Activated CD4-positive, alpha-beta memory T cell treated with anti-CD3 and anti-CD28 coated beads, Interleukin-2, amount 10 ng/mL, durations not matched to agents 7 days and 5 days (primary cell): ENCODE results near the gene RSPH1. TPM values are rescaled to one million over a fixed set of nuclear protein-coding genes. Genes with fewer than 3 reads are reported as not detected.

ENCODE experiments used
- CTCF ChIA-PET: fragments of 350-600 bp; sonication (Branson Sonifier 250); formaldehyde crosslinking; loops from one replicate; lab custom pipeline; 2021; ENCODE audit warnings: antibody characterized with exemption, inconsistent platforms; lab: Charles Lee
- POLR2A ChIA-PET: fragments of 350-600 bp; sonication (Branson Sonifier 250); formaldehyde crosslinking; loops from one replicate; lab custom pipeline; 2021; ENCODE audit warnings: antibody characterized with exemption; lab: Charles Lee
- DNase-seq: peaks from one replicate; pipeline ENCODE4 v3.0.0-alpha.2; 2020
- H3K27ac Mint-ChIP-seq: one replicate; pipeline ENCODE4 v1.8.0; 2021; ENCODE audit warnings: mild to moderate bottlenecking, mixed read lengths
- H3K27me3 Mint-ChIP-seq: one replicate; pipeline ENCODE4 v1.8.0; 2021; ENCODE audit warnings: mixed read lengths
- H3K36me3 Mint-ChIP-seq: one replicate; pipeline ENCODE4 v1.8.0; 2021; ENCODE audit warnings: low read depth, mixed read lengths
- H3K4me1 Mint-ChIP-seq: one replicate; pipeline ENCODE4 v1.8.0; 2021; ENCODE audit warnings: mixed read lengths
- H3K4me3 Mint-ChIP-seq: one replicate; pipeline ENCODE4 v1.8.0; 2021; ENCODE audit warnings: mild to moderate bottlenecking, mixed read lengths
- H3K9me3 Mint-ChIP-seq: one replicate; pipeline ENCODE4 v1.8.0; 2021; ENCODE audit warnings: mixed read lengths
- total RNA-seq, 2 experiments: library from RNA; stranded (reverse); gene quantifications; one replicate each; pipeline ENCODE4 v1.2.3, GENCODE V29; 2021

RSPH1 gene
- total RNA-seq, 2 experiments from 2014 or later = not detected

- CTCF ChIA-PET = interaction anchor here (0.9 to 3.0 kb wide), 2 partner anchors 9 to 218 kb away, joined by 3 to 11 read pairs; no protein-coding TSS in a partner anchor
- POLR2A ChIA-PET = interaction anchor here (0.5 to 2.2 kb wide), 9 partner anchors 9 to 289 kb away, joined by 3 to 27 read pairs (median 5); partner anchors contain the start of gene SLC37A1
- H3K27me3 Mint-ChIP-seq = peaks cover 6% of the 10 kb centered on the region
- H3K27ac Mint-ChIP-seq = peak overlapping the region; percentile 88
- no peaks in the 10 kb centered on the region for H3K9me3 Mint-ChIP-seq
- peaks cover 21% of the 10 kb centered on the region for H3K36me3 Mint-ChIP-seq
- peaks cover 41% of the 10 kb centered on the region for H3K4me1 Mint-ChIP-seq
- peak overlapping the region; percentile 71 for H3K4me3 Mint-ChIP-seq
- peak; percentile 58 for DNase-seq
These were observed 31.6 kb upstream of the RSPH1 start for GRCh38 chr21:42527489-42528158.

- no peak for DNase-seq
- Mint-ChIP-seq H3K36me3 (peaks cover 22% of the 10 kb centered on the region), H3K4me3 (no peak overlapping the region), H3K27ac (peak overlapping the region; percentile 88), H3K9me3 (no peaks in the 10 kb centered on the region), H3K4me1 (peaks cover 41% of the 10 kb centered on the region), H3K27me3 (peaks cover 6% of the 10 kb centered on the region)
- ChIA-PET CTCF (interaction anchor here (3.0 kb wide), 1 partner anchor 9 kb away, joined by 11 read pairs; no protein-coding TSS in a partner anchor), POLR2A (interaction anchor here (0.5 to 2.2 kb wide), 9 partner anchors 9 to 288 kb away, joined by 3 to 27 read pairs (median 5); partner anchors contain the start of gene SLC37A1)
These were observed 31.1 kb upstream of the RSPH1 start for GRCh38 chr21:42527127-42527488.

GRCh38 chr21:42526379-42526727 is 30.3 kb upstream of the RSPH1 start:
- peaks cover 41% of the 10 kb centered on the region for H3K4me1 Mint-ChIP-seq
- H3K27ac Mint-ChIP-seq = no peak overlapping the region
- H3K36me3 Mint-ChIP-seq = peaks cover 26% of the 10 kb centered on the region

GRCh38 chr21:42525676-42526378 is 29.8 kb upstream of the RSPH1 start:
- Mint-ChIP-seq H3K4me1 (peaks cover 41% of the 10 kb centered on the region), H3K27ac (no peak overlapping the region), H3K27me3 (peaks cover 6% of the 10 kb centered on the region), H3K4me3 (no peak overlapping the region), H3K36me3 (peaks cover 25% of the 10 kb centered on the region), H3K9me3 (no peaks in the 10 kb centered on the region)
- ChIA-PET CTCF (no interaction called here), POLR2A (interaction anchor here (1.0 to 2.2 kb wide), 3 partner anchors 11 to 287 kb away, joined by 3 to 6 read pairs (median 4); no protein-coding TSS in a partner anchor)
- DNase-seq = no peak

More at GRCh38 chr21:42526379-42526727, 30.3 kb upstream of the RSPH1 start:
- H3K9me3 Mint-ChIP-seq = no peaks in the 10 kb centered on the region
- CTCF ChIA-PET = interaction anchor here (3.0 kb wide), 1 partner anchor 10 kb away, joined by 11 read pairs; no protein-coding TSS in a partner anchor
- no peak for DNase-seq
- no peak overlapping the region for H3K4me3 Mint-ChIP-seq
- H3K27me3 Mint-ChIP-seq = peaks cover 6% of the 10 kb centered on the region
- POLR2A ChIA-PET = interaction anchor here (1.4 to 2.2 kb wide), 3 partner anchors 10 to 288 kb away, joined by 3 to 6 read pairs (median 3); no protein-coding TSS in a partner anchor

GRCh38 chr21:42525029-42525581 is 29.1 kb upstream of the RSPH1 start:
- CTCF ChIA-PET = no interaction called here
- no peak for DNase-seq
- H3K4me1 Mint-ChIP-seq = peaks cover 38% of the 10 kb centered on the region
- no peak overlapping the region for H3K4me3 Mint-ChIP-seq
- POLR2A ChIA-PET = interaction anchor here (1.0 kb wide), 1 partner anchor 11 kb away, joined by 4 read pairs; no protein-coding TSS in a partner anchor
- no peak overlapping the region for H3K27ac Mint-ChIP-seq
- H3K36me3 Mint-ChIP-seq = peaks cover 29% of the 10 kb centered on the region
- no peaks in the 10 kb centered on the region for H3K9me3 Mint-ChIP-seq
- H3K27me3 Mint-ChIP-seq = peaks cover 3% of the 10 kb centered on the region

- Mint-ChIP-seq H3K9me3 (no peaks in the 10 kb centered on the region), H3K27ac (no peak overlapping the region), H3K4me3 (no peak overlapping the region), H3K27me3 (peaks cover 3% of the 10 kb centered on the region), H3K36me3 (peaks cover 33% of the 10 kb centered on the region), H3K4me1 (peaks cover 33% of the 10 kb centered on the region)
- ChIA-PET POLR2A (interaction anchor here (0.7 to 1.0 kb wide), 2 partner anchors 10 kb away, joined by 3 to 4 read pairs; no protein-coding TSS in a partner anchor), CTCF (no interaction called here)
- no peak for DNase-seq
These were observed 28.5 kb upstream of the RSPH1 start for GRCh38 chr21:42524341-42525028.

- DNase-seq = no peak
- peaks cover 39% of the 10 kb centered on the region for H3K36me3 Mint-ChIP-seq
- H3K9me3 Mint-ChIP-seq = no peaks in the 10 kb centered on the region
- H3K4me1 Mint-ChIP-seq = peaks cover 31% of the 10 kb centered on the region
- H3K27me3 Mint-ChIP-seq = peaks cover 3% of the 10 kb centered on the region
- ChIA-PET POLR2A (interaction anchor here (0.7 kb wide), 1 partner anchor 9 kb away, joined by 3 read pairs; no protein-coding TSS in a partner anchor), CTCF (no interaction called here)
- H3K27ac Mint-ChIP-seq = no peak overlapping the region
- H3K4me3 Mint-ChIP-seq = no peak overlapping the region
These were observed 27.9 kb upstream of the RSPH1 start for GRCh38 chr21:42523941-42524340.

GRCh38 chr21:42523211-42523610 is 27.2 kb upstream of the RSPH1 start:
- Mint-ChIP-seq H3K4me1 (peaks cover 25% of the 10 kb centered on the region), H3K27ac (no peak overlapping the region), H3K4me3 (no peak overlapping the region), H3K36me3 (peaks cover 44% of the 10 kb centered on the region), H3K27me3 (peaks cover 3% of the 10 kb centered on the region), H3K9me3 (no peaks in the 10 kb centered on the region)
- POLR2A ChIA-PET = no interaction called here
- no peak for DNase-seq
- CTCF ChIA-PET = no interaction called here

- no peak overlapping the region for H3K27ac Mint-ChIP-seq
- no peaks in the 10 kb centered on the region for H3K9me3 Mint-ChIP-seq
- peaks cover 21% of the 10 kb centered on the region for H3K4me1 Mint-ChIP-seq
- H3K27me3 Mint-ChIP-seq = peaks cover 3% of the 10 kb centered on the region
- H3K36me3 Mint-ChIP-seq = peaks cover 42% of the 10 kb centered on the region
- CTCF ChIA-PET = no interaction called here
- POLR2A ChIA-PET = no interaction called here
- H3K4me3 Mint-ChIP-seq = no peak overlapping the region
- no peak for DNase-seq
These were observed 26.7 kb upstream of the RSPH1 start for GRCh38 chr21:42522771-42523170.

- peaks cover 3% of the 10 kb centered on the region for H3K27me3 Mint-ChIP-seq
- ChIA-PET CTCF (no interaction called here), POLR2A (no interaction called here)
- no peaks in the 10 kb centered on the region for H3K9me3 Mint-ChIP-seq
- no peak overlapping the region for H3K4me3 Mint-ChIP-seq
- H3K4me1 Mint-ChIP-seq = peaks cover 16% of the 10 kb centered on the region
- no peak overlapping the region for H3K27ac Mint-ChIP-seq
- DNase-seq = no peak
- H3K36me3 Mint-ChIP-seq = peaks cover 40% of the 10 kb centered on the region
These were observed 26.2 kb upstream of the RSPH1 start for GRCh38 chr21:42522271-42522670.

- Mint-ChIP-seq H3K27me3 (peaks cover 1% of the 10 kb centered on the region), H3K4me1 (peaks cover 12% of the 10 kb centered on the region), H3K27ac (no peak overlapping the region), H3K36me3 (peaks cover 37% of the 10 kb centered on the region), H3K9me3 (no peaks in the 10 kb centered on the region), H3K4me3 (no peak overlapping the region)
- ChIA-PET CTCF (no interaction called here), POLR2A (no interaction called here)
- DNase-seq = no peak
These were observed 25.8 kb upstream of the RSPH1 start for GRCh38 chr21:42521805-42522204.

GRCh38 chr21:42521384-42521783 is 25.4 kb upstream of the RSPH1 start:
- no peak overlapping the region for H3K27ac Mint-ChIP-seq
- no peaks in the 10 kb centered on the region for H3K9me3 Mint-ChIP-seq
- peaks cover 9% of the 10 kb centered on the region for H3K4me1 Mint-ChIP-seq
- POLR2A ChIA-PET = no interaction called here
- H3K27me3 Mint-ChIP-seq = no peaks in the 10 kb centered on the region
- CTCF ChIA-PET = no interaction called here
- H3K4me3 Mint-ChIP-seq = no peak overlapping the region
- peaks cover 35% of the 10 kb centered on the region for H3K36me3 Mint-ChIP-seq
- no peak for DNase-seq
